ENCODE results near the gene PDE8A.

- TF ChIP-seq GATA2 (IDR thresholded peaks at IDR 0.05; ENCODE audit: low read depth, low read length) (no peak), GATA3 (IDR thresholded peaks at IDR 0.05; ENCODE audit: low read depth, low read length) (no peak)
These were observed 33.3 kb downstream of the PDE8A start for GRCh38 chr15:85014932-85015331.
